GM13977 (cell line): ENCODE measurements around the gene CREB3L1.

Experiments used
- DNase-seq: peaks from one replicate; pipeline ENCODE4 v3.0.0; 2012; ENCODE audit warnings: low spot score
- in situ Hi-C: fragments of 300-500 bp; cut with MboI; formaldehyde crosslinking; loops from one replicate; pipeline ENCODE4 v1.12.0; 2022; ENCODE audit warnings: low sequenced_read_pairs, low pct_unique_long_range_greater_than_20kb, mixed read lengths, inconsistent platforms; ENCODE audit not compliant: unreplicated experiment
- TF ChIP-seq, protein P1 (sequence below): IDR thresholded peaks from 2 replicates; pipeline ENCODE4 v1.5.1; 2012; ENCODE audit warnings: mild to moderate bottlenecking, control low read depth; ENCODE audit not compliant: insufficient read depth; ENCODE audit errors: extremely low read depth, missing control alignments

Gene CREB3L1

DNA sequence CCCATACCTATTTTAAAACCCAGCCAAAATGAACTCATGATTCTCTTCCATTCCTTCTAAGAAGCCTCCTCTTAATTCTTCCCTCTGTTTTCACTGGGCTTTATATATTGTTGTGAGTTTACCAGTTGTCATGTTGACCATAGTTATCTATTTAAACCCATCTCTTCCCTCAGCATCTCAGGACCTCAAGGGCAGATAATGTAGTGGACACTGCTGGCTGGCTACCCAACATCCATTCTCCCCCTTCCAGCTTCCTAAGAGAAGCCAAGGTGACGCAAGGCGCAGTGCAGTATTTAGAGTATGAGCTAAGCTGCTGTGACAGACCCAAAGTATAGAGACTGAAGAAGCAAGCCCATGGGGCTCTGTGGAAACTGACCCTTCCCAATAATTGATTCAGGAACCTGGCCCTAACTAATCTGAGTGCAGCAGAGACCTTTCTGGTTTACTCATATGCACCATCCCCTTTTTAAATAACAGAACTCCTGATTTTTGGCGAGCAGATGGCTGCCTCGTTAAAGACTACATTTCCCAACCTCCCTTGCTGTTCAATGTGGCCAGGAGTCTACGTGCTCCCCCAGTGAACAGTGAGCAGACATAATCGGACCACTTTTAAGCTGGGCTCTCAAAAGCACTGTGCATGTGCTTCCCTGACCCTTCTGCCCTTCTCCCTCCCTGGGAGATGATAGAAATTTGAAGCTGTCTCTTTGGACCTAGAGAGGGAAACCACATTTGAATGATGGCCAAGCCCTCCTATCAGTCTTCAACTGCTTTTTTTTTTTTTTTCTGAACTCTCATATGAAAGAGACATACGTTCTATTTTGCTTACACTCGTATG lies 28.1 kb upstream of the CREB3L1 start:
- DNase-seq = no peak
- TF ChIP-seq, protein P1, sequence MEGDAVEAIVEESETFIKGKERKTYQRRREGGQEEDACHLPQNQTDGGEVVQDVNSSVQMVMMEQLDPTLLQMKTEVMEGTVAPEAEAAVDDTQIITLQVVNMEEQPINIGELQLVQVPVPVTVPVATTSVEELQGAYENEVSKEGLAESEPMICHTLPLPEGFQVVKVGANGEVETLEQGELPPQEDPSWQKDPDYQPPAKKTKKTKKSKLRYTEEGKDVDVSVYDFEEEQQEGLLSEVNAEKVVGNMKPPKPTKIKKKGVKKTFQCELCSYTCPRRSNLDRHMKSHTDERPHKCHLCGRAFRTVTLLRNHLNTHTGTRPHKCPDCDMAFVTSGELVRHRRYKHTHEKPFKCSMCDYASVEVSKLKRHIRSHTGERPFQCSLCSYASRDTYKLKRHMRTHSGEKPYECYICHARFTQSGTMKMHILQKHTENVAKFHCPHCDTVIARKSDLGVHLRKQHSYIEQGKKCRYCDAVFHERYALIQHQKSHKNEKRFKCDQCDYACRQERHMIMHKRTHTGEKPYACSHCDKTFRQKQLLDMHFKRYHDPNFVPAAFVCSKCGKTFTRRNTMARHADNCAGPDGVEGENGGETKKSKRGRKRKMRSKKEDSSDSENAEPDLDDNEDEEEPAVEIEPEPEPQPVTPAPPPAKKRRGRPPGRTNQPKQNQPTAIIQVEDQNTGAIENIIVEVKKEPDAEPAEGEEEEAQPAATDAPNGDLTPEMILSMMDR = no peak
- in situ Hi-C loops = no loop called here

DNA sequence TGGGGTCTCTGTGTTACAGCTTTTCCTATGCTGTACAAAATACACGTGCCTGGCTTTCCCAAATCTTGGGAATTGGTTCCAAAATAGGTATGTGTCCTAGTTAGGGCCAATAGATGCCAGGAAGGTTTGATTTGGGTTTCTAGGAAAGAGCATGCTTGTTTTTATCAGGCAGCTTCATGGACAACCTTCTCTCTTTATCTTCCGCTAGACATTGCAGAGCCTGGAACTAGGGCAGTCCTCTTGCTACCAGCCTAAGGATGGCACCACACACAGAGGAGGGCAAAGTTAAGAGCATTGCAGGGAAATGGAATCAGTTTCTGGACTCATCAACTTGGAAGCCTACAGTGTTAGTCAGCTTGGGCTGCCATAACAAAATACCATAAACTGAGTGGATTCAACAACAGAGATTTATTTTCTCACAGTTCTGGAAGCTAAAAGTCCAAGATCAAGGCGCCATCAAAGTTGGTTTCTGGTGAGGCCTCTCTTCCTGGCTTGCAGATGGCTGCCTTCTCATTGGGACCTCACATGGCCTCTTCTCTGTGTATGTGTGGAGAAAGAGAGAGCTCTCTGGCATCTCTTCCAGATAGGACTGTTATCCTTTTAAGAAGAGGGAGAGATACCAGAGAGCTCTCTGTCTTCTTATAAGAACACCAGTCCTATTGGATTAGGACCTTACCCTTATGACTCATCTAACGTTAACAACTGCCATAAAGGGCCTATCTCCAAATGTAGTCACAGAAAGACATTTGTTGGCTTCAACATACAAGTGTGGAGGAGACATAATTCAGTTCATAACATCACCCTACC lies 27.3 kb upstream of the CREB3L1 start:
- no peak for DNase-seq
- TF ChIP-seq, protein P1 = no peak
- in situ Hi-C loops = no loop called here

DNA sequence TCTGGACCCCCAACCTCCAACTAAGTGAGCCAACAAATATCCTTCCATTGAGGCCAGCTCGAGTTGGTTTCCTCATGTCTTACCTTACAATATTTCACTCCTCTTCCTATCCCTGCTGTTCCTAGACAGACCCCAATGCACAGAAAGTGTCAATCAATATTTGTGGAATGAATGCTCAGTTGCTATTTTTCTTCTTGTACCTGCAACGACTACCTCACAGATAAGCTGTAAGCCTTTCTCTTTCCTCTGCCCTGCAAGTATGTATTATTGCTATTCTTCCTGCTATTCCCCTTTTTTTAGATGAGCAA lies 26.8 kb upstream of the CREB3L1 start:
- TF ChIP-seq, protein P1 = no peak
- no peak for DNase-seq
- in situ Hi-C loops = no loop called here

DNA sequence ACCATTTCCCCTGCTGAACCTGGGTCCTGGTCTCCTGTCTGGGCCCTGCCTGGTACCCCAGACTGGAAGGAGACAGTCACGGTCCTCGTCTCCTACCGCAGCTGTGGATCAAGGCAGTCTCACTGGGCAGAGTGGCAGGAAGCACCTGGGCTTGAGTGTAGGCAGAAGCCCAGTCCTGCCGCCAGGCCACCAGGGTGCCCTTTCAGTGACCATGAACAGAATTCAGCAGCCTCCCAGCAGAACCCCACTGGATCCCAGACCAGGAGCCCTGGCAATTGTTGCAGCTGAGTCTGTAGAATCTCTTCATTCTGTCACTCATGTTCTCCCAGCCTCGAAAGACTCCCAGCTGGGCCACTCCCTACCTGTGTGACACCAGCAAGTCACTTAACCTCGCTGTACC lies 25.5 kb upstream of the CREB3L1 start:
- TF ChIP-seq, protein P1 = no peak
- in situ Hi-C loops = no loop called here
- no peak for DNase-seq

DNA sequence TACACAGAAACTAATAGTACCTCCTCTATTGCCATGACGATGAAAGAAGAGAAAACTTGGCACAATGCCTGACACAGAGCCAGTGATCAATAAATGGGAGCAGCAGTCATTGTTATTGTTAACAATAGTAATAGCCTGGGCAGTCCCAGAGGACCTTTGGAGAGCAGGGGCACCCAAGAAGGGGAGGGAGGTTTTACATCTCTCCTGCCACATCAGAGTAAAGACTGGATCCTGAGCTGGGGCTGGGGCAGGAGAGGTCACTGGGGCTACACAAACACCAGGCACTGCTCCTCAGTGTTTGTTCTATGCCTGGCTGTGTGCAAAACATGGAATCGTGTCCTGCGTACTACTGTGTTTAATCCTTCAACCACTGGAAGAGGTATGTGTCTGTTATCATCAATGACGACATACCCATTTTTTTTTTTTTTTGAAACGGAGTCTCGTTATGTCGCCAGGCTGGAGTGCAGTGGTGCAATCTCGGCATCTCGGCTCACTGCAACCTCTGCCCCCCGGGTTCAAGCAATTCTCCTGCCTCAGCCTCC lies 25.0 kb upstream of the CREB3L1 start:
- in situ Hi-C loops = no loop called here
- TF ChIP-seq, protein P1 = no peak
- no peak for DNase-seq

DNA sequence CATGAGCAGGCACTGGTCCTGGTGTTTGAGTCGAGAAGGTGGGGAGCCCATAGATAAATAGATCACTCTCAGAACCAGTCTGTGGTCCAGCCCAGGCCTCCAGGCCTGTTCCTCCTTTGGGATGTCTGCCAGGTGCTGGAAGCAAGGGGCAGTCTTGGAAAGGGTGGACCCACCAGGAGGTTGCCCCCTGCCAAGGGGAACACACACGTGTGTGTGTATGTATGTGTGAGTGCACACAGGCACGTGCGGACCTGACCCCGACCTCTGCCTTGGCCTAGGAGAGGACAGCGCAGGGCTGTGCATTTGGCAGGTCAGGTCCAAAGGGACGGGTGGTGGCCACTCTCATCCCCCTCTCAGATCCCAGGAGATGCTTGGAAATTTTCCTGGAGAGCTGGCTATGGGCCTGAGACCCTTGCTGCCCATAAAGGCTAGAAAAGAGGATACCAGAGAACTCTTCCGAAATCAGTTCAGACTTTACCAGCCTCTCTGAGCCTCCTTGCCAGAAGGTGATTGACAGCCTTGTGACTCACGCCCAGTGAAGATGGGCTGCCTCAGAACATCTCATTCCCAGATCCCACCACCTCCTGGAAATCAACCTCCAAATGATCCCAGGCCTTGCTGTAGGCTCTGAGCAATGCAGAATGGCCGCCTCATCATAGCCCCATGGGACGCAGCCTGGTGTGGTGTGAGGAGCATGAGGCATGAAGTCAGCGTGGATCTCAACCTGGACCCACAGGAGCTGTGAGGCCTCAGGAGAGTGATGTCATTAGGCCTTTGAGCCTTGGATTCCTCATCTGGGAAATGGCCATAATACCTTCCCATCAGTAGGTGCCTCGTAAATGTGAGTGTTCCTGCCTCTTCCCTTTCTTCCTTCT lies 24.0 kb upstream of the CREB3L1 start:
- in situ Hi-C loops = no loop called here
- no peak for DNase-seq

More for the DNA sequence above, 24.0 kb upstream of the CREB3L1 start:
- TF ChIP-seq, protein P1 = no peak
